ENCODE measurements around the gene STRN. TPM values are rescaled to one million over a fixed set of nuclear protein-coding genes. Genes with fewer than 3 reads are reported as not detected.

STRN gene
- total RNA-seq, 2 experiments from 2014 or later = 39.4 to 39.5 TPM

- H3K4me3 Mint-ChIP-seq = no peak overlapping the region
- peaks cover 15% of the 10 kb centered on the region for H3K36me3 Mint-ChIP-seq (ENCODE audit: low read depth)
- ChIA-PET CTCF (interaction anchor here (1.0 to 1.2 kb wide), 2 partner anchors 13 to 56 kb away, joined by 3 read pairs; no protein-coding TSS in a partner anchor), POLR2A (no interaction called here)
- no peak overlapping the region for H3K27ac Mint-ChIP-seq
- DNase-seq = no peak
- H3K9me3 Mint-ChIP-seq = peaks cover 2% of the 10 kb centered on the region
- no peaks in the 10 kb centered on the region for H3K27me3 Mint-ChIP-seq
- no peaks in the 10 kb centered on the region for H3K4me1 Mint-ChIP-seq
Measured at GRCh38 chr2:36976065-36976464, 9.7 kb upstream of the STRN start.

- CTCF ChIA-PET = interaction anchor here (1.0 to 1.2 kb wide), 2 partner anchors 13 to 56 kb away, joined by 3 read pairs; no protein-coding TSS in a partner anchor
- no peaks in the 10 kb centered on the region for H3K4me1 Mint-ChIP-seq
- no peak overlapping the region for H3K27ac Mint-ChIP-seq
- no peak for DNase-seq
- no peaks in the 10 kb centered on the region for H3K27me3 Mint-ChIP-seq
- POLR2A ChIA-PET = no interaction called here
- peaks cover 15% of the 10 kb centered on the region for H3K36me3 Mint-ChIP-seq (ENCODE audit: low read depth)
- no peak overlapping the region for H3K4me3 Mint-ChIP-seq
- H3K9me3 Mint-ChIP-seq = peaks cover 2% of the 10 kb centered on the region
Measured at GRCh38 chr2:36975306-36975705, 9.0 kb upstream of the STRN start.

- H3K4me3 Mint-ChIP-seq = no peak overlapping the region
- peaks cover 5% of the 10 kb centered on the region for H3K36me3 Mint-ChIP-seq (ENCODE audit: low read depth)
- H3K27me3 Mint-ChIP-seq = no peaks in the 10 kb centered on the region
- ChIA-PET POLR2A (no interaction called here), CTCF (no interaction called here)
- H3K27ac Mint-ChIP-seq = no peak overlapping the region
- H3K4me1 Mint-ChIP-seq = peaks cover 5% of the 10 kb centered on the region
- no peak for DNase-seq
- peaks cover 2% of the 10 kb centered on the region for H3K9me3 Mint-ChIP-seq
Measured at GRCh38 chr2:36973320-36973719, 7.0 kb upstream of the STRN start.

- Mint-ChIP-seq H3K9me3 (no peaks in the 10 kb centered on the region), H3K4me1 (peaks cover 17% of the 10 kb centered on the region), H3K4me3 (no peak overlapping the region), H3K36me3 (ENCODE audit: low read depth) (no peaks in the 10 kb centered on the region), H3K27me3 (no peaks in the 10 kb centered on the region), H3K27ac (no peak overlapping the region)
- ChIA-PET POLR2A (no interaction called here), CTCF (no interaction called here)
- DNase-seq = no peak
Measured at GRCh38 chr2:36971990-36972389, 5.7 kb upstream of the STRN start.

- Mint-ChIP-seq H3K27me3 (no peaks in the 10 kb centered on the region), H3K4me3 (peak overlapping the region; percentile 75), H3K9me3 (no peaks in the 10 kb centered on the region), H3K27ac (peak overlapping the region; percentile 96), H3K36me3 (ENCODE audit: low read depth) (peaks cover 19% of the 10 kb centered on the region), H3K4me1 (peaks cover 44% of the 10 kb centered on the region)
- CTCF ChIA-PET = interaction anchor here (0.6 kb wide), 1 partner anchor 1112 kb away, joined by 4 read pairs; no protein-coding TSS in a partner anchor
- DNase-seq = no peak
- POLR2A ChIA-PET = interaction anchor here (1.3 kb wide), 1 partner anchor 117 kb away, joined by 4 read pairs; the partner anchor contains the start of genes GPATCH11 and HEATR5B
Measured at GRCh38 chr2:36967236-36967876, 1.0 kb upstream of the STRN start.

- CTCF ChIA-PET = no interaction called here
- Mint-ChIP-seq H3K4me1 (peaks cover 55% of the 10 kb centered on the region), H3K27ac (peak overlapping the region; percentile 94), H3K4me3 (peak overlapping the region; percentile 97), H3K9me3 (no peaks in the 10 kb centered on the region), H3K36me3 (ENCODE audit: low read depth) (peaks cover 28% of the 10 kb centered on the region), H3K27me3 (no peaks in the 10 kb centered on the region)
- POLR2A ChIA-PET = interaction anchor here (1.3 kb wide), 1 partner anchor 119 kb away, joined by 4 read pairs; the partner anchor contains the start of genes GPATCH11 and HEATR5B
- peak; percentile 48 for DNase-seq
Measured at GRCh38 chr2:36965751-36966369, 476 bp downstream of the STRN start.

- ChIA-PET POLR2A (no interaction called here), CTCF (no interaction called here)
- H3K9me3 Mint-ChIP-seq = no peaks in the 10 kb centered on the region
- H3K4me1 Mint-ChIP-seq = peaks cover 58% of the 10 kb centered on the region
- peak overlapping the region; percentile 94 for H3K27ac Mint-ChIP-seq
- peak overlapping the region; percentile 97 for H3K4me3 Mint-ChIP-seq
- DNase-seq = no peak
- peaks cover 29% of the 10 kb centered on the region for H3K36me3 Mint-ChIP-seq (ENCODE audit: low read depth)
- H3K27me3 Mint-ChIP-seq = no peaks in the 10 kb centered on the region
Measured at GRCh38 chr2:36965206-36965605, 1.1 kb downstream of the STRN start.

- ChIA-PET CTCF (no interaction called here), POLR2A (no interaction called here)
- Mint-ChIP-seq H3K36me3 (ENCODE audit: low read depth) (peaks cover 30% of the 10 kb centered on the region), H3K9me3 (no peaks in the 10 kb centered on the region), H3K4me3 (peak overlapping the region; percentile 97), H3K27me3 (no peaks in the 10 kb centered on the region), H3K4me1 (peaks cover 64% of the 10 kb centered on the region), H3K27ac (peak overlapping the region; percentile 94)
- no peak for DNase-seq
Measured at GRCh38 chr2:36964496-36965058, 1.8 kb downstream of the STRN start.

GRCh38 chr2:36963734-36964133 lies 2.6 kb downstream of the STRN start:
- H3K27me3 Mint-ChIP-seq = no peaks in the 10 kb centered on the region
- H3K36me3 Mint-ChIP-seq (ENCODE audit: low read depth) = peaks cover 31% of the 10 kb centered on the region
- CTCF ChIA-PET = no interaction called here
- no peak for DNase-seq
- H3K27ac Mint-ChIP-seq = no peak overlapping the region
- peaks cover 71% of the 10 kb centered on the region for H3K4me1 Mint-ChIP-seq
- POLR2A ChIA-PET = no interaction called here
- no peak overlapping the region for H3K4me3 Mint-ChIP-seq
- H3K9me3 Mint-ChIP-seq = no peaks in the 10 kb centered on the region

GRCh38 chr2:36963106-36963505 lies 3.2 kb downstream of the STRN start:
- no peak overlapping the region for H3K27ac Mint-ChIP-seq
- H3K9me3 Mint-ChIP-seq = no peaks in the 10 kb centered on the region
- H3K27me3 Mint-ChIP-seq = no peaks in the 10 kb centered on the region
- H3K4me3 Mint-ChIP-seq = no peak overlapping the region
- peaks cover 71% of the 10 kb centered on the region for H3K4me1 Mint-ChIP-seq
- peaks cover 36% of the 10 kb centered on the region for H3K36me3 Mint-ChIP-seq (ENCODE audit: low read depth)
- ChIA-PET CTCF (interaction anchor here (0.6 kb wide), 1 partner anchor 121 kb away, joined by 3 read pairs; no protein-coding TSS in a partner anchor), POLR2A (no interaction called here)
- no peak for DNase-seq

GRCh38 chr2:36960773-36961172 lies 5.6 kb downstream of the STRN start:
- Mint-ChIP-seq H3K27ac (no peak overlapping the region), H3K4me1 (peaks cover 71% of the 10 kb centered on the region), H3K9me3 (no peaks in the 10 kb centered on the region), H3K4me3 (no peak overlapping the region), H3K27me3 (no peaks in the 10 kb centered on the region), H3K36me3 (ENCODE audit: low read depth) (peaks cover 38% of the 10 kb centered on the region)
- no peak for DNase-seq
- ChIA-PET CTCF (no interaction called here), POLR2A (no interaction called here)

GRCh38 chr2:36960005-36960675 lies 6.2 kb downstream of the STRN start:
- Mint-ChIP-seq H3K27me3 (no peaks in the 10 kb centered on the region), H3K4me3 (no peak overlapping the region), H3K27ac (no peak overlapping the region), H3K36me3 (ENCODE audit: low read depth) (peaks cover 38% of the 10 kb centered on the region), H3K9me3 (no peaks in the 10 kb centered on the region), H3K4me1 (peaks cover 70% of the 10 kb centered on the region)
- DNase-seq = no peak
- POLR2A ChIA-PET = no interaction called here
- CTCF ChIA-PET = no interaction called here

Data from activated CD4-positive, alpha-beta T cell treated with anti-CD3 and anti-CD28 coated beads, Interleukin-2, amount 10 ng/mL, durations not matched to agents 7 days and 5 days (primary cell).